Mesodermal cell (in vitro differentiated cells): Measurements from ENCODE around the gene SLAMF7.

Experiments
- H3K27ac ChIP-seq: 2 replicates; pipeline ENCODE4 v1.7.0; 2013; ENCODE audit warnings: mild to moderate bottlenecking, low read depth, low read length, moderate library complexity; ENCODE audit not compliant: severe bottlenecking
- H3K36me3 ChIP-seq: 2 replicates; pipeline ENCODE4 v1.7.1; 2013; ENCODE audit warnings: mild to moderate bottlenecking, low read length, moderate library complexity; ENCODE audit not compliant: control insufficient read depth, insufficient read depth
- H3K4me1 ChIP-seq: one replicate; pipeline ENCODE4 v1.7.1; 2013; ENCODE audit warnings: mild to moderate bottlenecking, low read length; ENCODE audit not compliant: insufficient read depth, control insufficient read depth, poor library complexity, severe bottlenecking
- H3K4me3 ChIP-seq: 2 replicates; pipeline ENCODE4 v1.7.0; 2013; ENCODE audit warnings: low read length, control low read depth, mild to moderate bottlenecking; ENCODE audit not compliant: insufficient read depth, poor library complexity, severe bottlenecking; ENCODE audit errors: extremely low read depth
- H3K9me3 ChIP-seq: 2 replicates; pipeline ENCODE4 v1.7.1; 2013; ENCODE audit warnings: mild to moderate bottlenecking, low read length, moderate library complexity; ENCODE audit not compliant: control insufficient read depth
- WGBS, 2 experiments: methylation state at CpG; one replicate each; pipeline ENCODE4 v1.1.5; 2013; ENCODE audit warnings: missing lambda C conversion rate in 2 of 2; ENCODE audit not compliant: insufficient coverage in 2 of 2; 5-methylcytosine and 5-hydroxymethylcytosine counted together

The SLAMF7 gene

GRCh38 chr1:160738271-160738670 lies 776 bp upstream of the SLAMF7 start:
- Histone ChIP-seq H3K4me3 (no peak overlapping the region), H3K4me1 (no peaks in the 10 kb centered on the region), H3K27ac (no peak overlapping the region), H3K36me3 (no peaks in the 10 kb centered on the region), H3K9me3 (no peaks in the 10 kb centered on the region)
- no CpG with 5 or more reads among the region's 2 CpGs for WGBS, 2 experiments

GRCh38 chr1:160740133-160740688 lies 1.2 kb downstream of the SLAMF7 start:
- no peaks in the 10 kb centered on the region for H3K9me3 ChIP-seq
- 92 to 100% methylated on average over 1 to 3 of the region's 5 CpGs for WGBS, 2 experiments
- no peak overlapping the region for H3K4me3 ChIP-seq
- no peak overlapping the region for H3K27ac ChIP-seq
- no peaks in the 10 kb centered on the region for H3K36me3 ChIP-seq
- no peaks in the 10 kb centered on the region for H3K4me1 ChIP-seq

- H3K4me3 ChIP-seq, result no peak overlapping the region
- H3K4me1 ChIP-seq, result no peaks in the 10 kb centered on the region
- 80 to 100% methylated on average over 1 to 3 of the region's 4 CpGs for WGBS, 2 experiments
- no peak overlapping the region for H3K27ac ChIP-seq
- H3K9me3 ChIP-seq, result no peaks in the 10 kb centered on the region
- no peaks in the 10 kb centered on the region for H3K36me3 ChIP-seq
Observed at GRCh38 chr1:160741092-160741501, 2.0 kb downstream of the SLAMF7 start.

GRCh38 chr1:160741612-160742348 lies 2.7 kb downstream of the SLAMF7 start:
- Histone ChIP-seq H3K36me3 (no peaks in the 10 kb centered on the region), H3K4me3 (no peak overlapping the region), H3K9me3 (no peaks in the 10 kb centered on the region), H3K4me1 (no peaks in the 10 kb centered on the region), H3K27ac (no peak overlapping the region)
- WGBS, 2 experiments, result 94 to 100% methylated on average over 2 to 3 of the region's 5 CpGs

- no peaks in the 10 kb centered on the region for H3K36me3 ChIP-seq
- H3K9me3 ChIP-seq, result no peaks in the 10 kb centered on the region
- no peak overlapping the region for H3K27ac ChIP-seq
- 89 to 96% methylated on average over 3 of the region's 8 CpGs for WGBS, 2 experiments
- H3K4me3 ChIP-seq, result no peak overlapping the region
- no peaks in the 10 kb centered on the region for H3K4me1 ChIP-seq
Observed at GRCh38 chr1:160742428-160743127, 3.5 kb downstream of the SLAMF7 start.

- Histone ChIP-seq H3K27ac (no peak overlapping the region), H3K36me3 (no peaks in the 10 kb centered on the region), H3K9me3 (no peaks in the 10 kb centered on the region), H3K4me3 (no peak overlapping the region), H3K4me1 (no peaks in the 10 kb centered on the region)
- WGBS, 2 experiments, result 100% methylated on average over 1 of the region's 3 CpGs
Observed at GRCh38 chr1:160743266-160743665, 4.2 kb downstream of the SLAMF7 start.

- H3K4me3 ChIP-seq, result no peak overlapping the region
- H3K4me1 ChIP-seq, result no peaks in the 10 kb centered on the region
- no peak overlapping the region for H3K27ac ChIP-seq
- WGBS, 2 experiments, result 96 to 100% methylated on average over 3 of the region's 7 CpGs
- H3K36me3 ChIP-seq, result no peaks in the 10 kb centered on the region
- H3K9me3 ChIP-seq, result no peaks in the 10 kb centered on the region
Observed at GRCh38 chr1:160744199-160744851, 5.3 kb downstream of the SLAMF7 start.

- Histone ChIP-seq H3K4me1 (no peaks in the 10 kb centered on the region), H3K9me3 (no peaks in the 10 kb centered on the region), H3K4me3 (no peak overlapping the region), H3K27ac (no peak overlapping the region), H3K36me3 (no peaks in the 10 kb centered on the region)
- 41 to 60% methylated on average over 2 to 3 of the region's 5 CpGs for WGBS, 2 experiments
Observed at GRCh38 chr1:160744852-160745520, 5.9 kb downstream of the SLAMF7 start.

- no peaks in the 10 kb centered on the region for H3K36me3 ChIP-seq
- no peaks in the 10 kb centered on the region for H3K4me1 ChIP-seq
- WGBS, 2 experiments, result no CpG with 5 or more reads among the region's 1 CpG
- no peaks in the 10 kb centered on the region for H3K9me3 ChIP-seq
- H3K27ac ChIP-seq, result no peak overlapping the region
- no peak overlapping the region for H3K4me3 ChIP-seq
Observed at GRCh38 chr1:160745551-160745950, 6.5 kb downstream of the SLAMF7 start.

GRCh38 chr1:160746836-160747500 lies 7.9 kb downstream of the SLAMF7 start:
- no peaks in the 10 kb centered on the region for H3K4me1 ChIP-seq
- WGBS, 2 experiments, result 63 to 100% methylated on average over 1 to 3 of the region's 7 CpGs
- no peak overlapping the region for H3K27ac ChIP-seq
- no peaks in the 10 kb centered on the region for H3K36me3 ChIP-seq
- no peak overlapping the region for H3K4me3 ChIP-seq
- H3K9me3 ChIP-seq, result no peaks in the 10 kb centered on the region
